HK-2 (cell line): ENCODE data around the gene PHACTR3.
"Not testable (repeated sequence)": the region's sequence is repeated elsewhere in the genome, so short reads cannot be mapped to it uniquely, and the experiment has no call there.

Source experiments
- DNase-seq: peaks from one replicate; pipeline ENCODE4 v3.0.0-alpha.2; 2018; ENCODE audit not compliant: unreplicated experiment

PHACTR3 gene

DNA sequence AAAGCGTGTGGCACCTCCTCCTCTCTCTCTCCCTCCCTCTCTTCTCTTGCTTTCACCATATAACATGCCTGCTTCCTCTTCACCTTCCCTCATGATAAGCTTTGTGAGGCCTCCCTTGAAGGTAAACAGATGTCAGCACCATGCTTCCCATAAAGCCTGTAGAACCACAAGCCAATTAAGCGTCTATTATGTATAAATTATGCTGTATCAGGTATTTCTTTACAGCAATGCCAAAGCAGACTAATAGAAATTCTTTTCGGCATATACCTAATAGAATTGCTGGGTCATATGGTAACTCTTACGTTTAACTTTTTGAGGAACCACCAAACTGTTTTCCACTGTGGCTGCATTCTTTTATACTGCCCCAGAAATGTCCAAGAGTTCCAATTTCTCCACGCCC is 254.1 kb downstream of the PHACTR3 start:
- DNase-seq = no peak

- DNase-seq = no peak
These were observed 257.1 kb downstream of the PHACTR3 start for GRCh38 chr20:59861401-59861800.

DNA sequence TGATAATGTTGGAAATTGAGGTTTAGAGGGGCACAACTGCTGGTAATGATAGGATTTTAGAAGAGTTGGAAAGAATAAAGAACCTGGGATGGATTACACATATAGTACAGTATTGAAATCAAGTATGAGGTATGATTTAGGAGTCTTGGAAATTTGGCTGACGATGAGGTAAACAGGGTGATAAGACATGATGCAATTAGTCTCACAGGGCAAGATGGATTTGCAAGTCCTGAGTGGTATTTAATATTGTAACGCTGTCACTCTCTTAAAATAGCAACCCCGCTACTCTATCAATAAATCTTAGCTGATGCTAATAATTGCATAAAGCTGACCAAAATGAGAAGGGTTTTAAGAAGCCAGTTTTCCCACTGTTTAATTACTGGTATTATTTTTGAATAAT is 258.7 kb downstream of the PHACTR3 start:
- DNase-seq = no peak

- DNase-seq = no peak
These were observed 260.4 kb downstream of the PHACTR3 start for GRCh38 chr20:59864726-59865125.

DNA sequence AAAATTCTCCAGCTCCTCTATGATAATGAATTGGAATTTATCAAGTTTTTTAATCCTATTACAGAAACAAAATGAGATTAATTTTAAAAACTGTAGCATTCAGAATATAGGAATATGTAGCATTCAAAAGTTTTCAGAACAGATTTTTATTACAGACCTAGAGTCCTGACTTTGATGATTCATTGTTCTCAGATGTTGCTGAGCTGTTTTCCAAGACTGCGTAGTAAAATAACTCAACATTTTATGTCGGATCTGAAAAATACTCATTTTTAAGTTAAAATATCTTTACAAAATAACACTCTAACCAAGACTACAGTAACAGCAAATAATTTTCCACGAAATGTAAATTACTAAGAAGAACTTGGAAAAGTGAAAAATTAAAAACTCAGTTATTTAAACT is 262.0 kb downstream of the PHACTR3 start:
- no peak for DNase-seq

DNA sequence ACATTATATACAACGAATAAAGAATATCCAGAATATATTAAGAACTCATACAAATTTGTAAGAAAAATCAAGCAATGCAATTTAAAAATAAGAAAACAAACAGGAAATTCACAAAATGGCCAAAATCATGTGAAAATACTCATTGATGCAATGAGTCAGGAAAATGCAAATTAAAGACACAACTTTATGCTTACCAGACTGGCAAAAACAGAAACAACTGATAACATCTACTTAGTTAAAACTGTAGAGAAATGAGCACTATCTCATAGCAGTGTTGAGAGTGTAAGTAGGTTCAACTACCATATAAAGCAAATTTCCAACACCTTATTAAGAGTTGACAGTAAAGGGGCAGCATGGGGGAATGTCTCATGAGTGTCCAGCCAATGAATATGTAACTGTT is 266.8 kb downstream of the PHACTR3 start:
- no peak for DNase-seq

DNA sequence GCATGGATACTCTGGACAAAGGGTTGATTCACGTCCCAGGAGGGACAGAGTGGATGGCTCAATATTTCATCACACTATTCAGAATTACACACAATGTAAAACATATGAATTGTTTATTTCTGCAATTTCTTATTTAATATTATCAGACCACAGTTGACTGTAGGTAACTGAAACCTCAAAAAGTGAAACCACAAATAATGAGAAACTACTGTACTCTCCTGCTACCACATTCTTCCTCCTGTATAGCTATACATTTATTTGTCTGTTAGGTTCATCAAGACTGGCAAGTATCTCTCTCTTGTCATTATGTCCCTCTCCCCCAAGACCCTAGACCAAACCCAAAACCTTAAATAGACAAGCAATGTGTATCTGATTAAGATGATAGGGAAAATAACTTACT is 269.1 kb downstream of the PHACTR3 start:
- DNase-seq = no peak

DNA sequence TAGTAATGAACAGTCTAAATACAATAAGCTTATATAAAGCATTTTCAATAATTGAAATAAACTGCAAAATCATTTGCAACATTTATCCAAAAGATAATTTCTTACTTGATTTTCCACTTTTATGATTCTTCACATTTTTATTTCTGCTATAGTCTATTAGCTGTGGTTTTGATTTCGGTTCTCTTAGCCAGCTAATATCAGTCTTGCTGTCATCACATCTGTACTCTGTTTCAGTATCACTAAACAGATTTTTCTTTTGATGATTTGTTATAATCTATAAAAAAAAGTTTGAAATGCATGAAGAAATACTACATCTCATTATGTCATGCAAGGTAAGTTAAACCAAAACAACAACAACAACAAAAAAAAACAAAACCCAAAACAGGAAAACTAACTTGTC is 275.9 kb downstream of the PHACTR3 start:
- DNase-seq = no peak

GRCh38 chr20:59884494-59884893 is 280.2 kb downstream of the PHACTR3 start:
- no peak for DNase-seq

DNA sequence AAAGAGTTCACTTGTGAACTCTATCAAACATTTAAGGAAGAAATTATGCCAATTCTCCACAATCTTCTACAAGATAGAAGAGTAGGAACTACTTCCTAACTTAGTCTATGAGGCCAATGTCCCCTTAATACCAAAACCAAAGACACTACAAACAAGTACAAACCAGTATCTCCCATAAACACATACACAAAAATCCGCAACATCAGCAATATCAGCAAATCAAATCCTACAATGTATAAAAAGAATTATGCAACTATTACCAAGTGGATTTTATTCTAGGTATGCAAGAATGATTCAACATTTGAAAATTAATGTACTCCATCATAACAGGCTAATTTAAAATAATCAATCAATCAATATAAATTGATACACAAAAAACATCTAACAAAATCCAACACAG is 283.7 kb downstream of the PHACTR3 start:
- DNase-seq = no peak

DNA sequence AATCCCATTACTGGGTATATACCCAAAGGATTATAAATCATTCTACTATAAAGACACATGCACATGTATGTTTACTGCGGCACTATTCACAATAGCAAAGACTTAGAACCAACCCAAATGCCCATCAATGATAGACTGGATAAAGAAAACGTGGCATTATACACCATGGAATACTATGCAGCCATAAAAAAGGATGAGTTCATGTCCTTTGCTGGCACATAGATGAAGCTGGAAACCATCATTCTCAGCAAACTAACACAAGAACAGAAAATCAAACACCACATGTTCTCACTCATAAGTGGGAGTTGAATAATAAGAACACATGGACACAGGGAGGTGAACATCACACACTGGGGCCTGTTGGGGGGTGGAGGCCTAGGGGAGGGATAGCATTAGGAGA is 285.7 kb downstream of the PHACTR3 start:
- not testable (repeated sequence) for DNase-seq

GRCh38 chr20:59891581-59891980 is 287.2 kb downstream of the PHACTR3 start:
- no peak for DNase-seq

DNA sequence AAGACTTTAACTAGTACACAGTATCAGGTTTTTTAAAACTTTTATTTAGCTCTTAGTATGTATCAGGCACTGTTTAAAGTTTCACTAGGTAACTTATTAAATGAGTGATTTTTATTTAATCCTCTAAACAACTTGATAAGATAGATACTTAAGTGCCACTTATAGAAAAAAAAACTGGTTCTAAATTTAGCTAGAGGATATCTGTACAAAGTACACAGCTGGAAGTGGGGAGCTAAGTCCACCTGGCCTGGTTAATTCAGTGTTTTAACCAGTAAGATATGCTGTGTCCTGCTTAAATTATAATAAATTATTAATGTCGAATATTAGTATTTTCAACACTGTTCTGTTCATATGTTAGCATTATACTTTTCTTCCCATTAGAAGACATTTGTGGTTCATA is 291.6 kb downstream of the PHACTR3 start:
- no peak for DNase-seq
